Measurements from ENCODE around the gene CDC42BPG.

DNA sequence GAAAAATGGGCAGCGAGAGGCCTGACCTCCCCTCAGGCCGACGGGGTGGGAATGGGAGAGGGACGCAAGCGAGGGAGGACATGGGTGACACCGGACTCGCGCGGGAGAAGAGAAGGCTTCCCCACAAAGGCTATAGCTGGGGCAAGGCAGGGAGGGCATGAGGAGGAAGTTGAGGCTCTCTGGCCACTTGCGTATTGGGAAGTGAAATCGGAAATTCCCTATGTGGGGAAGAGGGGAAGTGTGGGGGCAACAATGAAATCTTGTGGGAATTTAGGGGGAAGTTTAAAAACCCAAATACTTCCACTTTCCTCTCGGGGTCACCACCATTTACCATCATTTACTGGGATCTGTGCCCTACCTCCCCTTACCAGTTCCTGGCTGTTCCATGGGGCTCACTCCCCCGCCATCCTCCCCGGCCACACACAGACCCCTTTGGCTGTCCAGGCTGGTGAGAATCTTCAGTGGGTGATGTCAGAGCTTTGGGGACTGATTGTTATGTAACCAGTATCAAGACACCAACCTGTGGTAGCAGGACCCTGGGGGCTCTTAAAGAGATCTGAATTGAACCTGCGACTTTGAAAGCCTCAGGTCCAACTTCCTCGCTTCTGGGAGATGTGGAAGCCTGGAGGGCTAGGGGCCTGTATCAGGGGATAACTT, 34.9 kb upstream of the CDC42BPG start:
- TF ChIP-seq, protein P1, sequence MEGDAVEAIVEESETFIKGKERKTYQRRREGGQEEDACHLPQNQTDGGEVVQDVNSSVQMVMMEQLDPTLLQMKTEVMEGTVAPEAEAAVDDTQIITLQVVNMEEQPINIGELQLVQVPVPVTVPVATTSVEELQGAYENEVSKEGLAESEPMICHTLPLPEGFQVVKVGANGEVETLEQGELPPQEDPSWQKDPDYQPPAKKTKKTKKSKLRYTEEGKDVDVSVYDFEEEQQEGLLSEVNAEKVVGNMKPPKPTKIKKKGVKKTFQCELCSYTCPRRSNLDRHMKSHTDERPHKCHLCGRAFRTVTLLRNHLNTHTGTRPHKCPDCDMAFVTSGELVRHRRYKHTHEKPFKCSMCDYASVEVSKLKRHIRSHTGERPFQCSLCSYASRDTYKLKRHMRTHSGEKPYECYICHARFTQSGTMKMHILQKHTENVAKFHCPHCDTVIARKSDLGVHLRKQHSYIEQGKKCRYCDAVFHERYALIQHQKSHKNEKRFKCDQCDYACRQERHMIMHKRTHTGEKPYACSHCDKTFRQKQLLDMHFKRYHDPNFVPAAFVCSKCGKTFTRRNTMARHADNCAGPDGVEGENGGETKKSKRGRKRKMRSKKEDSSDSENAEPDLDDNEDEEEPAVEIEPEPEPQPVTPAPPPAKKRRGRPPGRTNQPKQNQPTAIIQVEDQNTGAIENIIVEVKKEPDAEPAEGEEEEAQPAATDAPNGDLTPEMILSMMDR (IDR thresholded peaks at IDR 0.05) = no peak
- no peak for TF ChIP-seq POLR2A (IDR thresholded peaks at IDR 0.05)
